ENCODE measurements around the gene SPTLC1.
A peak's percentile ranks its signal among the peaks of the same experiment; 100 is the strongest.
"Not testable (repeated sequence)": the region's sequence is repeated elsewhere in the genome, so short reads cannot be mapped to it uniquely, and the experiment has no call there.

SPTLC1 gene

GRCh38 chr9:92140074-92140753 lies 25.0 kb upstream of the SPTLC1 start:
- DNase-seq, result peak; percentile 59

GRCh38 chr9:92138960-92139540 lies 23.8 kb upstream of the SPTLC1 start:
- not testable (repeated sequence) for DNase-seq

- DNase-seq, result peak; percentile 62
Observed at GRCh38 chr9:92138157-92138959, 23.1 kb upstream of the SPTLC1 start.

- no peak for DNase-seq
Observed at GRCh38 chr9:92136184-92136858, 21.1 kb upstream of the SPTLC1 start.

GRCh38 chr9:92135576-92135975 lies 20.4 kb upstream of the SPTLC1 start:
- no peak for DNase-seq

- peak; percentile 72 for DNase-seq
Observed at GRCh38 chr9:92133949-92134604, 18.9 kb upstream of the SPTLC1 start.

- DNase-seq, result not testable (repeated sequence)
Observed at GRCh38 chr9:92132913-92133312, 17.7 kb upstream of the SPTLC1 start.

GRCh38 chr9:92132501-92132900 lies 17.3 kb upstream of the SPTLC1 start:
- no peak for DNase-seq

GRCh38 chr9:92122800-92123199 lies 7.6 kb upstream of the SPTLC1 start:
- DNase-seq, result no peak

- no peak for DNase-seq
Observed at GRCh38 chr9:92122061-92122460, 6.8 kb upstream of the SPTLC1 start.

- DNase-seq, result no peak
Observed at GRCh38 chr9:92121265-92121664, 6.1 kb upstream of the SPTLC1 start.

GRCh38 chr9:92120138-92120537 lies 4.9 kb upstream of the SPTLC1 start:
- DNase-seq, result no peak

- DNase-seq, result no peak
Observed at GRCh38 chr9:92119586-92119985, 4.4 kb upstream of the SPTLC1 start.

GRCh38 chr9:92108122-92108521 lies 7.1 kb downstream of the SPTLC1 start:
- DNase-seq, result no peak

GRCh38 chr9:92105446-92106225 lies 9.6 kb downstream of the SPTLC1 start:
- not testable (repeated sequence) for DNase-seq

- DNase-seq, result not testable (repeated sequence)
Observed at GRCh38 chr9:92103601-92104000, 11.6 kb downstream of the SPTLC1 start.

- no peak for DNase-seq
Observed at GRCh38 chr9:92100237-92100911, 14.8 kb downstream of the SPTLC1 start.

- no peak for DNase-seq
Observed at GRCh38 chr9:92098638-92099037, 16.6 kb downstream of the SPTLC1 start.

- peak; percentile 83 for DNase-seq
Observed at GRCh38 chr9:92097997-92098482, 17.2 kb downstream of the SPTLC1 start.

- no peak for DNase-seq
Observed at GRCh38 chr9:92095236-92095635, 20.0 kb downstream of the SPTLC1 start.

- DNase-seq, result no peak
Observed at GRCh38 chr9:92094655-92095054, 20.6 kb downstream of the SPTLC1 start.

Data from CD4-positive, alpha-beta T cell treated with Interleukin-15 for 1 hour (primary cell).